ENCODE data around the gene FAM181A. TPM values are rescaled to one million over a fixed set of nuclear protein-coding genes. Genes with fewer than 3 reads are reported as not detected.

The FAM181A gene
- total RNA-seq, 1 experiment from 2014 or later = not detected

DNA sequence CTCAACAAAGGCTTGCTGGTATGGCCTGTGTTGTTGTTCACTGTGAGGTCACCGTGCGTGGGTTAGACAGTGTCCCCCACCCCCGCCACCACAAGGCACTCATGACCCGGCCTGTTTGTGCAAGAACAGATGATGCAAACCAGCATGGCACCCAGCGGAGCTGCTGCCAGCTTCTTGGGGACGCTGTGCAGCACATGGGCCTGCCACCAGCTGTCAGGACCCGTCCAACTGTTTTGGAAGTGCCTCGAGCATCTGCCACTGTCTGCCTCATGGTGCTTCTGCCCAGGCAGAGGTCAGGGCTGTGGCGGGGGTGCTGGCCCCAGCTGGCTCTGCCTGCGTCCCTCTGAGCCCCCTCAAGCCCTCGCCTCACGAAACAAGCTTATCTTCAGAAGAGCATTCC, 47.7 kb downstream of the FAM181A start:
- WGBS (ENCODE audit: extremely low coverage, insufficient read length, low lambda C conversion rate) = no CpG with 5 or more reads among the region's 12 CpGs
- no peak overlapping the region for H2BK15ac ChIP-seq (ENCODE audit: low read depth, low read length)
- H2AFZ ChIP-seq (ENCODE audit: low read length) = no peak overlapping the region
- no peak overlapping the region for H2BK12ac ChIP-seq (ENCODE audit: insufficient read length, low read depth, low read length)
- no peak overlapping the region for H4K8ac ChIP-seq (replicated peaks; ENCODE audit: insufficient read length, low read depth, low read length)
- Mint-ChIP-seq H3K36me3 (ENCODE audit: insufficient read depth in 1 of 3, low read depth in 3 of 3) (no peaks in the 10 kb centered on the region), H3K4me1 (peaks cover 14 to 19% of the 10 kb centered on the region in 2 experiments), H3K9me3 (no peaks in the 10 kb centered on the region), H3K27ac (peak overlapping the region in 1 of 3 experiments; percentile 74; a peak in 1 of 7 replicates), H3K27me3 (ENCODE audit: low read depth) (peaks cover 2% of the 10 kb centered on the region; the same call in 1 of the 2 replicates), H3K4me3 (no peak overlapping the region)
- no peaks in the 10 kb centered on the region for H3K27me3 ChIP-seq (ENCODE audit: insufficient read depth, low read length)
- H3K4me1 ChIP-seq (ENCODE audit: insufficient read depth, low read length) = no peaks in the 10 kb centered on the region; the same call in 1 of the 2 replicates
- H3K14ac ChIP-seq (ENCODE audit: insufficient read depth, low read length) = no peak overlapping the region; the same call in 1 of the 2 replicates
- H3K79me2 ChIP-seq (ENCODE audit: insufficient read depth, low read length) = no peaks in the 10 kb centered on the region
- H3K23me2 ChIP-seq (ENCODE audit: insufficient read length, low read depth, low read length, poor library complexity, severe bottlenecking) = no peaks in the 10 kb centered on the region
- no peak overlapping the region for H3K23ac ChIP-seq (ENCODE audit: insufficient read length, low read depth, low read length)
- no peak overlapping the region for H3K4ac ChIP-seq (ENCODE audit: low read depth, low read length)
- no peak overlapping the region for H3K9ac ChIP-seq (ENCODE audit: extremely low read depth, insufficient read length, low read length)
- H2BK5ac ChIP-seq (ENCODE audit: insufficient read length, low read length) = no peak overlapping the region
- H2BK120ac ChIP-seq (ENCODE audit: low read depth, low read length, poor library complexity, severe bottlenecking) = no peak overlapping the region
- TF ChIP-seq CTCF (conservative IDR thresholded peaks at IDR 0.05) = no peak
- H3T11ph ChIP-seq (ENCODE audit: low read length) = no peak overlapping the region
- H4K91ac ChIP-seq (ENCODE audit: insufficient read length, low read depth, low read length) = no peak overlapping the region
- H3K56ac ChIP-seq (ENCODE audit: insufficient read length, low read depth, low read length) = no peak overlapping the region
- no peaks in the 10 kb centered on the region for H4K20me1 ChIP-seq (ENCODE audit: control insufficient read depth, insufficient read depth, insufficient read length)
- no peak overlapping the region for H3K27ac ChIP-seq (ENCODE audit: insufficient read length, low read depth, low read length)
- H3K18ac ChIP-seq (ENCODE audit: insufficient read length, low read depth, low read length) = no peak overlapping the region
- no peaks in the 10 kb centered on the region for H3K9me3 ChIP-seq (ENCODE audit: control insufficient read depth, low read depth, low read length)
- no peak overlapping the region for H4K5ac ChIP-seq (ENCODE audit: insufficient read length, low read depth, low read length)
- no peak for DNase-seq
- H2BK20ac ChIP-seq (ENCODE audit: low read depth, low read length, poor library complexity, severe bottlenecking) = no peak overlapping the region
- no peaks in the 10 kb centered on the region for H3K79me1 ChIP-seq (ENCODE audit: insufficient read depth, low read depth, low read length, poor library complexity, severe bottlenecking)
- no peak overlapping the region for H2AK5ac ChIP-seq (ENCODE audit: insufficient read length, low read length)
- H3K4me2 ChIP-seq (ENCODE audit: insufficient read depth, insufficient read length, low read length) = no peak overlapping the region

All from H9 (cell line).